K562 (cell line): ENCODE measurements around the gene ZFYVE1. TPM values are rescaled to one million over a fixed set of nuclear protein-coding genes. Genes with fewer than 3 reads are reported as not detected.

ENCODE experiments used
- BCLAF1 ChIP-seq, 2 experiments: fragments of 450-650 bp in 1 of 2; IDR thresholded peaks; 2 replicates each; pipeline ENCODE4 v1.6.1; 2011 to 2017; ENCODE audit warnings: low read depth in 2 of 2, antibody characterized with exemption in 1 of 2, borderline replicate concordance in 1 of 2, low read length in 1 of 2, mild to moderate bottlenecking in 1 of 2, mixed read lengths in 1 of 2; ENCODE audit not compliant: control insufficient read depth in 1 of 2
- ERF ChIP-seq: fragments of 450-650 bp; formaldehyde crosslinking; IDR thresholded peaks from 2 replicates; pipeline ENCODE4 v1.4.0; 2020; ENCODE audit warnings: mild to moderate bottlenecking, mixed read lengths
- MITF ChIP-seq: IDR thresholded peaks from 2 replicates; pipeline ENCODE4 v1.6.1; 2014; ENCODE audit warnings: antibody characterized with exemption
- PRDM10 ChIP-seq: fragments of 450-650 bp; IDR thresholded peaks from 2 replicates; pipeline ENCODE4 v1.6.1; 2018; ENCODE audit not compliant: partially characterized antibody
- RREB1 ChIP-seq: fragments of 250-450 bp; sonication (Bioruptor Pico); IDR thresholded peaks from 2 replicates; pipeline ENCODE4 v1.4.0; 2020
- SMAD3 ChIP-seq: fragments of 450-650 bp; formaldehyde crosslinking; conservative IDR thresholded peaks from 2 replicates; pipeline ENCODE4 v1.4.0; 2020; ENCODE audit warnings: mild to moderate bottlenecking
- SNAPC5 ChIP-seq: fragments of 250-450 bp; sonication (Bioruptor Pico); IDR thresholded peaks from 2 replicates; pipeline ENCODE4 v1.8.0; 2021; ENCODE audit warnings: moderate library complexity, mild to moderate bottlenecking, inconsistent platforms
- SP2 ChIP-seq: IDR thresholded peaks from 2 replicates; pipeline ENCODE4 v1.6.1; 2011; ENCODE audit warnings: mild to moderate bottlenecking, low read depth, low read length, moderate library complexity; ENCODE audit not compliant: poor library complexity, severe bottlenecking; ENCODE audit errors: extremely low read depth
- THRA ChIP-seq: fragments of 450-650 bp; IDR thresholded peaks from 2 replicates; pipeline ENCODE4 v1.6.1; 2017; ENCODE audit warnings: mild to moderate bottlenecking, moderate library complexity
- ZNF561 ChIP-seq: fragments of 450-650 bp; formaldehyde crosslinking; conservative IDR thresholded peaks from 2 replicates; pipeline ENCODE4 v1.4.0; 2020; ENCODE audit warnings: mild to moderate bottlenecking, moderate library complexity
- polyA plus RNA-seq, 8 experiments: library from polyadenylated mRNA; depleted of rRNA in 4 of 8; stranded (reverse) in 5 of 8; unstranded in 3 of 8; fragments of >200 nt; fragmentation: Nextera tagmentation in 2 of 8; fragmentation: Illumina TruSeq in 1 of 8; extraction: Ambion mirVana in 2 of 8; extraction: Trizol in 1 of 8; gene quantifications; 2 replicates each; pipeline versions ENCODE4 v1.2.1 to v1.2.3, GENCODE V29; 2011 to 2014; ENCODE audit warnings: inconsistent platforms in 1 of 8, missing spikeins in 1 of 8
- total RNA-seq, 7 experiments: library from RNA; depleted of rRNA in 6 of 7; stranded (reverse); fragments of >200 nt in 6 of 7; fragmentation: Illumina TruSeq in 2 of 7; extraction: Trizol in 2 of 7; gene quantifications; 2 replicates each; pipeline versions ENCODE4 v1.2.1 to v1.2.3, GENCODE V29; 2011 to 2021; ENCODE audit warnings: low replicate concordance in 1 of 7

Gene ZFYVE1
- total and polyA plus RNA-seq, 9 of the 15 experiments (the other 6 are each of a cell fraction or from before 2014, with no cell fraction given) = 0.62 to 5.5 (median 3.4) TPM

- TF ChIP-seq BCLAF1 (IDR thresholded peaks at IDR 0.05; ENCODE audit: borderline replicate concordance in 1 of 2, control insufficient read depth in 1 of 2, low read depth in 2 of 2, low read length in 1 of 2) = no peak
- TF ChIP-seq SMAD3 (CRISPR knock-in tag) = no peak
- TF ChIP-seq PRDM10 = peak; percentile 51
- TF ChIP-seq SP2 = no peak
- TF ChIP-seq RREB1 (CRISPR knock-in tag) = no peak
- TF ChIP-seq ZNF561 = no peak
- no peak for TF ChIP-seq THRA
- no peak for TF ChIP-seq ERF
- TF ChIP-seq SNAPC5 = no peak
- TF ChIP-seq MITF = no peak
Measured at GRCh38 chr14:72925171-72925759, 101.6 kb downstream of the ZFYVE1 start (continued).
